Gastrocnemius medialis (tissue), 4 donors: Measurements from ENCODE around the gene FASTK.

Source experiments
- CTCF ChIP-seq, 5 experiments: fragments of 450-650 bp in 3 of 5; fragments of 200-600 bp in 2 of 5; sonication (generic) in 2 of 5; IDR thresholded peaks in 4 of 5; conservative IDR thresholded peaks in 1 of 5; 1 replicate in 4 of 5; 2 replicates in 1 of 5; pipeline ENCODE4 v1.5.1; 2016 to 2019; ENCODE audit warnings: antibody characterized with exemption in 5 of 5, mild to moderate bottlenecking in 3 of 5, moderate library complexity in 3 of 5
- POLR2A ChIP-seq, 2 donors: fragments of 450-650 bp; IDR thresholded peaks; one replicate each; pipeline ENCODE4 v1.6.1; 2017; ENCODE audit warnings: antibody characterized with exemption in 2 of 2, mild to moderate bottlenecking in 2 of 2, moderate library complexity in 2 of 2

- TF ChIP-seq POLR2A (IDR thresholded peaks at IDR 0.05) (no peak), CTCF (IDR thresholded peaks at IDR 0.05 in 4 of 5, conservative IDR thresholded peaks at IDR 0.05 in 1 of 5) (no peak)
Observed at GRCh38 chr7:151083824-151084160, 3.2 kb upstream of the FASTK start.
